ENCODE results near the gene TRAF3IP3.

DNA sequence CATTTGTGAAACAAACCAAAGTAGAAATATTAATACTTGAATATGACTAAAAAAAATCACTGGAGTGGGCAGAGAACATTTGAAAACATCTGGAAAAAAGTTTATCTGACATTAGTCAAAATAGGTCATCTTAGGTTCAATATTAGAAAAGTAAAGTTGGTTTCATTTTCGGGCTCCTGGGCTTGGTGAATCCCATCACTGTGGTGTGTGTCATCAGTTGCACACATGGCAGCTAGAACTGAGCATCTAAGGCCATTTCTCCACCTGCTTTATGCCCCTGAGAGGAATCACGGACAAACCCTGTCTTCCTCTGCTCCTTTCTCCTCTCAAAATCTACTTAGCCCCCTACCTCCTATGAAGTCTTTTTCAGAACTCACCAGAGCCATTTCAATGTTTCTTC, 45.8 kb upstream of the TRAF3IP3 start:
- TF ChIP-seq EZH2 (IDR thresholded peaks at IDR 0.05; ENCODE audit: low read length, missing control alignments) = no peak
- TF ChIP-seq, protein P1, sequence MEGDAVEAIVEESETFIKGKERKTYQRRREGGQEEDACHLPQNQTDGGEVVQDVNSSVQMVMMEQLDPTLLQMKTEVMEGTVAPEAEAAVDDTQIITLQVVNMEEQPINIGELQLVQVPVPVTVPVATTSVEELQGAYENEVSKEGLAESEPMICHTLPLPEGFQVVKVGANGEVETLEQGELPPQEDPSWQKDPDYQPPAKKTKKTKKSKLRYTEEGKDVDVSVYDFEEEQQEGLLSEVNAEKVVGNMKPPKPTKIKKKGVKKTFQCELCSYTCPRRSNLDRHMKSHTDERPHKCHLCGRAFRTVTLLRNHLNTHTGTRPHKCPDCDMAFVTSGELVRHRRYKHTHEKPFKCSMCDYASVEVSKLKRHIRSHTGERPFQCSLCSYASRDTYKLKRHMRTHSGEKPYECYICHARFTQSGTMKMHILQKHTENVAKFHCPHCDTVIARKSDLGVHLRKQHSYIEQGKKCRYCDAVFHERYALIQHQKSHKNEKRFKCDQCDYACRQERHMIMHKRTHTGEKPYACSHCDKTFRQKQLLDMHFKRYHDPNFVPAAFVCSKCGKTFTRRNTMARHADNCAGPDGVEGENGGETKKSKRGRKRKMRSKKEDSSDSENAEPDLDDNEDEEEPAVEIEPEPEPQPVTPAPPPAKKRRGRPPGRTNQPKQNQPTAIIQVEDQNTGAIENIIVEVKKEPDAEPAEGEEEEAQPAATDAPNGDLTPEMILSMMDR (conservative IDR thresholded peaks at IDR 0.05 in 1 of 2, IDR thresholded peaks at IDR 0.05 in 1 of 2; ENCODE audit: low read depth in 1 of 2, low read length in 2 of 2) = no peak

Data from fibroblast of lung (primary cell).